ENCODE measurements around the gene NRP2. TPM values are rescaled to one million over a fixed set of nuclear protein-coding genes. Genes with fewer than 3 reads are reported as not detected.

Gene NRP2
- total RNA-seq, 6 donors from 2014 or later = 61.4 to 99.4 (median 71.8) TPM

GRCh38 chr2:205686056-205686782 lies 3.9 kb downstream of the NRP2 start:
- ATAC-seq (ENCODE audit: low FRiP score in 2 of 2) (no peak), DNase-seq (peak in 1 of 2 donors; percentile 69)
- H3K4me1 ChIP-seq = peaks cover 22 to 69% (median 41%) of the 10 kb centered on the region in 4 donors
- H3K27me3 ChIP-seq = peaks cover 0 to 2% (median 0%) of the 10 kb centered on the region in 4 donors
- H3K9me3 ChIP-seq = no peaks in the 10 kb centered on the region
- WGBS, 2 donors = 12 to 18% methylated on average over 24 to 45 of the region's 45 CpGs
- H3K4me3 ChIP-seq = peak overlapping the region; percentile 51 to 71 (median 66)
- no peaks in the 10 kb centered on the region for H3K36me3 ChIP-seq
- TF ChIP-seq CTCF (IDR thresholded peaks at IDR 0.05) (no peak), POLR2A (IDR thresholded peaks at IDR 0.05) (no peak), POLR2AphosphoS5 (IDR thresholded peaks at IDR 0.05) (no peak)
- H3K27ac ChIP-seq = peak overlapping the region; percentile 83 to 90 (median 85)

DNA sequence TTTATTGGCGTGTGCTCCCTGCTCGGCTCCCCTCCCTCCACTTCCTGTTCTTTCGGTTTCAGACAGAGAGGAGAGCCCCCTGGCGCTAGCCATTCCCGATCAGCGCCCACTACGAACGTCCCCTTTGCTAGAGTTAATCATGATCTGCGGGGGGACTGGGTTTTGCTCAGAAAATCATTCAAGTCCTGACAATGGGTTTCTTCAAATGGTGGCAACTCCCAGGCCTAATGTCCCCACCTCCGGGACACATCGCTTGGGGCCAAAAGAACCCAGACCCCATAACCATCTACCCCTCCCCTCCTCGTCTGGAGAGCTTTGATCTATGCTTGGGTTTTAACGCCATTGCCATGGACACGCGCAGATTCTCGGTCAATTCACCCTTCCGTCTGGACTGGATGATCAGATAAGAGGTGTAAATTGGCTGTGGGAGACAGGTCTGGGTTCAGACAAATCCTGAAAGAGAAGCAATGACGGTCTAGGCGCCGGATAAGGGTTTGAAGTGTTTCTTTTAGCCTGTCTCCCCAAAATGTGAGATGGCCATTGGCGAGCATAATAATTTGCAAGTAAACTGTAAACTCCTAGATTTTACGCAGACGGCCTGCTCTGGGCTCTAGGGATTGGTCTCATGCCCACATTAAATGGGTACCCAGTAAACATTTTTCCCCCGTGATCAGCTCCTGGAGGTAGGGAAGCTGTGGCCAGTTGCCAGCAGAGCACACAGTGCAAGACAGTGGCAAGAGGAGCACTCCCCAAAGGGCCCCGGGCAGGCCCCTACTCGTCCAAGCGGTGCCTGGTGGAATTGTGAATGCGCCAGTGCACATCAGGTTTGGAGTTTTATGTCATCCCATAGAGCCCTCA lies 4.7 kb downstream of the NRP2 start:
- 72% methylated on average over 28 of the region's 28 CpGs for WGBS, 2 donors
- H3K27ac ChIP-seq = peak overlapping the region in 2 of 4 donors; percentile 84 to 90
- no peaks in the 10 kb centered on the region for H3K36me3 ChIP-seq
- H3K4me1 ChIP-seq = peaks cover 22 to 63% (median 34%) of the 10 kb centered on the region in 4 donors
- peaks cover 0 to 2% (median 0%) of the 10 kb centered on the region in 4 donors for H3K27me3 ChIP-seq
- TF ChIP-seq EP300 (IDR thresholded peaks at IDR 0.05) (no peak), CTCF (IDR thresholded peaks at IDR 0.05) (no peak), POLR2A (IDR thresholded peaks at IDR 0.05) (no peak), POLR2AphosphoS5 (IDR thresholded peaks at IDR 0.05) (no peak)
- ATAC-seq (ENCODE audit: low FRiP score in 2 of 2) (no peak), DNase-seq (peak in 1 of 2 donors; percentile 18)
- peak overlapping the region in 3 of 4 donors; percentile 61 to 71 (median 71) for H3K4me3 ChIP-seq
- no peaks in the 10 kb centered on the region for H3K9me3 ChIP-seq

GRCh38 chr2:205687641-205687956 lies 5.3 kb downstream of the NRP2 start:
- Histone ChIP-seq H3K9me3 (no peaks in the 10 kb centered on the region), H3K36me3 (no peaks in the 10 kb centered on the region), H3K4me1 (peaks cover 22 to 57% (median 34%) of the 10 kb centered on the region in 4 donors), H3K27ac (peak overlapping the region in 1 of 4 donors; percentile 17), H3K27me3 (peaks cover 0 to 2% (median 0%) of the 10 kb centered on the region in 4 donors), H3K4me3 (no peak overlapping the region)
- 85% methylated on average over 2 to 3 of the region's 3 CpGs for WGBS, 2 donors
- DNase-seq = no peak
- no peak for ATAC-seq (ENCODE audit: low FRiP score in 2 of 2)
- TF ChIP-seq POLR2A (IDR thresholded peaks at IDR 0.05) (no peak), CTCF (IDR thresholded peaks at IDR 0.05) (no peak), POLR2AphosphoS5 (IDR thresholded peaks at IDR 0.05) (no peak), EP300 (IDR thresholded peaks at IDR 0.05) (no peak)

GRCh38 chr2:205688417-205689200 lies 6.3 kb downstream of the NRP2 start:
- no peak overlapping the region for H3K4me3 ChIP-seq
- peaks cover 17 to 48% (median 33%) of the 10 kb centered on the region in 4 donors for H3K4me1 ChIP-seq
- no peak for TF ChIP-seq POLR2A (IDR thresholded peaks at IDR 0.05)
- no peak for TF ChIP-seq POLR2AphosphoS5 (IDR thresholded peaks at IDR 0.05)
- TF ChIP-seq EP300 (IDR thresholded peaks at IDR 0.05) = no peak
- WGBS, 2 donors = 46 to 50% methylated on average over 4 of the region's 4 CpGs
- H3K9me3 ChIP-seq = no peaks in the 10 kb centered on the region
- H3K27me3 ChIP-seq = peaks cover 0 to 2% (median 0%) of the 10 kb centered on the region in 4 donors
- H3K27ac ChIP-seq = no peak overlapping the region
- H3K36me3 ChIP-seq = no peaks in the 10 kb centered on the region
- ATAC-seq (ENCODE audit: low FRiP score in 2 of 2) = no peak
- DNase-seq = no peak

Measured in upper lobe of left lung (tissue), 6 donors.